ENCODE data around the gene FNDC3B.

The FNDC3B gene

DNA sequence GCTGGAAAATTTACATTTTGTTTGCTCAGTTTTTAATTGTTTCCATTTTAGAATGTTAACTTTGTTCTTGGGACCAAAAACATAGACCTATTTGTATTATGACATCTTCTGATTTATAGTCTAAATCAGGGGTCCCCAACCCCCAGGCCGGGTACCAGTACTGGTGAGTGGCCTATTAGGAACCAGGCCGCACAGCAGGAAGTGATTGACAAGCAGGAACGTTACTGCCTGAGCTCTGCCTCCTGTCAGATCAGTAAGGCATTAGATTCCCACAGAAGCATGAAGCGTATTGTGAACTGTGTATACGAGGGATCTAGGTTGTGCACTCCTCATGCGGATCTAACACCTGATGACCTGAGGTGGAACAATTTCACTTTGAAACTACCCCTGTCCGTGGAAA lies 357.0 kb downstream of the FNDC3B start:
- TF ChIP-seq POLR2A (IDR thresholded peaks at IDR 0.05; ENCODE audit: extremely low read depth, insufficient read length): no peak
- no peak for TF ChIP-seq MAX (IDR thresholded peaks at IDR 0.05; ENCODE audit: low read depth, low read length)
- no peak for TF ChIP-seq MYC (IDR thresholded peaks at IDR 0.05; ENCODE audit: low read depth, low read length)
- no peak for TF ChIP-seq CTCF (IDR thresholded peaks at IDR 0.05; ENCODE audit: low read depth, low read length)
- DNase-seq (ENCODE audit: low read depth): no peak
- no peak overlapping the region for H3K4me3 ChIP-seq (ENCODE audit: low read depth, low read length)

GRCh38 chr3:172397716-172398405 lies 358.5 kb downstream of the FNDC3B start:
- no peak for TF ChIP-seq CTCF (IDR thresholded peaks at IDR 0.05; ENCODE audit: low read depth, low read length)
- no peak for TF ChIP-seq MAX (IDR thresholded peaks at IDR 0.05; ENCODE audit: low read depth, low read length)
- TF ChIP-seq POLR2A (IDR thresholded peaks at IDR 0.05; ENCODE audit: extremely low read depth, insufficient read length): no peak
- no peak for TF ChIP-seq MYC (IDR thresholded peaks at IDR 0.05; ENCODE audit: low read depth, low read length)
- no peak for DNase-seq (ENCODE audit: low read depth)
- H3K4me3 ChIP-seq (ENCODE audit: low read depth, low read length): no peak overlapping the region

- DNase-seq (ENCODE audit: low read depth): no peak
- no peak overlapping the region for H3K4me3 ChIP-seq (ENCODE audit: low read depth, low read length)
- TF ChIP-seq CTCF (IDR thresholded peaks at IDR 0.05; ENCODE audit: low read depth, low read length): no peak
- TF ChIP-seq POLR2A (IDR thresholded peaks at IDR 0.05; ENCODE audit: extremely low read depth, insufficient read length): no peak
- TF ChIP-seq MYC (IDR thresholded peaks at IDR 0.05; ENCODE audit: low read depth, low read length): no peak
- TF ChIP-seq MAX (IDR thresholded peaks at IDR 0.05; ENCODE audit: low read depth, low read length): no peak
Observed at GRCh38 chr3:172398484-172398883, 359.1 kb downstream of the FNDC3B start.

DNA sequence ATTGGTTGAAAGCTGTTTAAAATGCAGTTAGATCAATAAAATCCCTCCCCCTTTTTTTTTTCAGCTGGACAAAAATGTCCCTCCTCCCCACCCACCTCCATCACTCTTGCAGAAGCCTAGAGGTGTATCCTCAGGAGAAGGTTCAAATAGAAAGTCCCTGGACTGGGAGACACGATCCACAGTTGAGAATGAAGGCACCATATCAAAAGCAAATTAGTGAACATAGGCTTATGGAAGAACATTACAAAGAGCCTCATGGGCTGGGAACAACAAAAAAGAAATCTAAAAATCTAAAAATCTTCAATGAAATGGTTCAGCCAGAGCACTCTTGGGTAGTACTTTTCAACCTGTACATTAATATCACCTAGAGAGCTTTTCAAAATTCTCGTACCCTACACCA lies 362.7 kb downstream of the FNDC3B start:
- no peak for TF ChIP-seq MAX (IDR thresholded peaks at IDR 0.05; ENCODE audit: low read depth, low read length)
- TF ChIP-seq MYC (IDR thresholded peaks at IDR 0.05; ENCODE audit: low read depth, low read length): no peak
- no peak for DNase-seq (ENCODE audit: low read depth)
- no peak overlapping the region for H3K4me3 ChIP-seq (ENCODE audit: low read depth, low read length)

DNA sequence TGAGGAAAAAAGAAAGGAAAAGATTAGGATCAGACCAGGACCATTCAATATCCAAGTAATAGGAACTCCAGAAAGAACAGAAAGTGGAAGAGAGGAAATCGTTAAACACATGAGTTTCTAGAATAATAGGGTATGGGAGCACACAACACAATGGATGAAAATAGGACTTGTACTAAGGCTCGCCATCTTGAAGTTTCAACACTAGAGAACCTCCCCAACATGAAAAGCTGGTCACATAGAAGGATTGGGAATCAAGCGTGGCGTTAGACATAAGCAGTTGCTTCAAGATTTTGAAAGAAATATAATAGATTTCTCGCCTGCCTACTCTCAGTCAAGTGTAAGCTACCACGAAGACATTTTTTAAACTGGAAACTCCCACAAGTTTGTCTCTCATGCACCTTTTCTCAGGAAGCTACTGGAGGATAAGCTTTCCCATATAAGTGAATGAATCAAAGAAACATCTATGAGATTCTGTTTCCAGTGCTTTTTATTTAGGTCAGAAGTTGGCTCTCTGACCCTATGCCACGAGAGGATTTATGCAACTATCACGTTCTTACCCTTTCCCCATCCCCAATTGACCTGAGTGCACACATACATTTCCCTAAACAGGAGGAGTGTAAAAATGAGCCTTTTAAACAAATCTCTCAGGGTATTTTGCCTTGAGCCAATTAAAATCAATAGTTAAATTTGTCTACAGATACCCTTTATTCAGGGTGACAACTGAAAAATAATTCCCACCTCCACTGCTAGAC lies 363.7 kb downstream of the FNDC3B start:
- H3K4me3 ChIP-seq (ENCODE audit: low read depth, low read length): no peak overlapping the region
- no peak for DNase-seq (ENCODE audit: low read depth)
- TF ChIP-seq POLR2A (IDR thresholded peaks at IDR 0.05; ENCODE audit: extremely low read depth, insufficient read length) (no peak), CTCF (IDR thresholded peaks at IDR 0.05; ENCODE audit: low read depth, low read length) (no peak), MAX (IDR thresholded peaks at IDR 0.05; ENCODE audit: low read depth, low read length) (no peak), MYC (IDR thresholded peaks at IDR 0.05; ENCODE audit: low read depth, low read length) (no peak)
